Eye (tissue), 1 donor: ENCODE data around the gene TRPM6.

Experiments
- DNase-seq: peaks from one replicate; pipeline ENCODE4 v3.0.0-alpha.2; 2015

TRPM6 gene

DNA sequence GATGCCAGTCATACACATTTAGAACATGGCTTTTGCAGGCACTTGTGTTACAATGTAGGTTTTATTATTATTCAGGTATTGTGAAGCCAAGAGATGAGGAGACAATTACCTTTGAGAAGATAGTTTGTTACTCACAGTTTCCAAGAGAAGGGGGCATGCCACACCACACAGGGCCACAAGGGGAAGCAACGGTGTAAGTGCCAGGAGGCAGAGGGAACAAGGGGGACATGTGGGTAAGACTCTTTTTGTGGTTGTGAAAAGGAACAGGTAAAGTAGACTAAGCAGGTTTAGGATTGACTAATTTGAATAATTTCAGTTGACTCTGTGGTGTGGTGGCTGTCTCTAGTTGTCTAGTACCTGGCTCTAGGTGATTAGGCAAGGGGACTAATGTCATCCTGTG, 191.2 kb downstream of the TRPM6 start:
- no peak for DNase-seq

DNA sequence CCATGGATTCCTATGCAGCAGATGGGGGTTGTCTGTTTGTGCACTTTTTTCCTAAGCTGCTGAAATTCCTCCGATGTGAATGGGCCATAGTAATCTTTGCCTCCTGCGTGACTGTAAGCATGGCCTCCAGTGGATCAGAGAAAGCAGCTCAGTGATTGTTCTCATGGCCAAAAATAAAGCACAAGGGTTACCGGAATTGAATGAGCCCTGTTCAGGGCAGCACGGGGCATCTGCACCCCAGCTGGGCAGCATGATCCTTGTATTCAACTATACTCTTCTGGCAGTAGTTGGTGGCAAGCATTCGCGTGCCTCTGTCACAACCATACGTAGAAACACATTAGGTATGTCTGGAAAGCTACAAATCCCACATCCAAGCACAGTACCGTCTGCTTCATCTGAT, 196.7 kb downstream of the TRPM6 start:
- DNase-seq: no peak

DNA sequence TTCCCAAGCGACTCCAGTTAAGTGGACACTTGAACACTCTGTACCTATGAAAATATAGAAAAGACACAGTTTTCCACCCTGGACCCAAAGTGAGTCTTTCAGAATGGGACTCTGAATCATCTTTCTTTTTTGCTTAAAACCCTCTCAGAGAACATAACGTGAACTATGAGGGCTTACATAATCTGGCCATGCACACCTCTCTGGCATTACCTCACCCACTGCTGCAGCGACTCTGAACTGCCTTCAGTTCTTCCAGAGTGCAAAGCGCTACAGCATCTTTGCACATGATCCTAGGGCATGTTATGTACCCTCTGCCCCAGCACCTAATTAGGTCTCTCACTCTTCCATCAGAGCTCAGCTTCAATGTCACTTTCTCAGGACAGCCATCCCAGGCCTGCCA, 204.4 kb downstream of the TRPM6 start:
- DNase-seq: no peak

DNA sequence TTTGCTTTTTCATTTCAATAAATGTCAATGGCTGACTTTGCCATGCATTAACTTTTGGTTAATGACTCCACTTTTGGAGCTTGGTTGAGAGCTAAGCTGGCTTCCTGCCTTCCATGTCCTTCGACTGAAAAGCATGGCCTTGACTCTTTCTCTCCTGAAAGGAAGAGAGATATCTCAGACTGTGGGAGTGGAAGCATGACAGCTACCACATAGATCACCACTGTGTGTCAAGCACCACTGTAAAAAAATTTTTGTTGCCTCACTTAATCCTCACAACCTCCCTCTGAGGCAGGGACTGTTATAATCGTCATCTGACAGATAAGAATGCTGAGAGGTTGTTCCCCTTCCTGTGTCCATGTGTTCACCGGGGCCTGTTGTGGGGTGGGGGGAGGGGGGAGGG, 205.8 kb downstream of the TRPM6 start:
- no peak for DNase-seq

DNA sequence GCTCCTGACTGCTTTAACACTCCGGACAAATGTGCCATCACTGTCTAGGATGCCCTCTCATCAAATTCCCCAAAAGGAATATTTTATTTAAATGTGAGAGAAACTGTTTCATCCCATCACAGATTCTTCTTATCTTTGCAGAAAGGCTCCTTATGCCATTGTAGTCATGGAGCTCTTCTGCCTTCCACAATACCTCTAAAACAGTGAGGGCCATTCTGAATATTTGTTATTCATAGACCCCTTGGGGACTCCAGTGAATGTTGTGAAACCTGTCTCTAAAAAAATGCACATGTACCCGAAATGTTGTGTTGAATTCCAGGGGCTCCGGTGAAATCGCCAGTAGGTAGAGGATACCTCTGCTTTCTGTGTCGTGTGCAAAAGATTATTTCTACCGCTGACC, 213.6 kb downstream of the TRPM6 start:
- no peak for DNase-seq
